Jurkat, Clone E6-1 (cell line): ENCODE results near the gene TTC9.
"Not testable (repeated sequence)": the region's sequence is repeated elsewhere in the genome, so short reads cannot be mapped to it uniquely, and the experiment has no call there.

ENCODE experiments used
- DNase-seq: peaks from one replicate; pipeline ENCODE4 v3.0.0-alpha.2; 2011; ENCODE audit warnings: low read depth, low spot score
- H3K4me3 ChIP-seq: 2 replicates; pipeline ENCODE4 v1.5.1; 2011; ENCODE audit warnings: mild to moderate bottlenecking, low read length, control low read depth, moderate library complexity

The TTC9 gene

DNA sequence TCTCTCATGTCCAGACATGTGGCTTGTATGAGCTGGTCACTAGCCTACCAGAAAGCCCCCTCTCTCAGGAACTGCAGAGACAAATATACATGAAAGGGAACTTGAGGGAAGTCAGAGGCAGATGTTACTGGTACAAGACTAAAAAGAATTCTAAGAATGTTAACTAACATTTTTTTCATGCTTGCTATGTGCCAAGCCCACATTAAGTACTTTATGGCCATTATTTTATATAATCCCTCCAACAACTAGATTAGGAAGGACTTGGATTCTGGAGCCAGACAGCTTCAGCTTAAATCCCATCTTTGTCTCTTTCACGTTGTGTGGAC, 24.6 kb downstream of the TTC9 start:
- no peak overlapping the region for H3K4me3 ChIP-seq
- no peak for DNase-seq

DNA sequence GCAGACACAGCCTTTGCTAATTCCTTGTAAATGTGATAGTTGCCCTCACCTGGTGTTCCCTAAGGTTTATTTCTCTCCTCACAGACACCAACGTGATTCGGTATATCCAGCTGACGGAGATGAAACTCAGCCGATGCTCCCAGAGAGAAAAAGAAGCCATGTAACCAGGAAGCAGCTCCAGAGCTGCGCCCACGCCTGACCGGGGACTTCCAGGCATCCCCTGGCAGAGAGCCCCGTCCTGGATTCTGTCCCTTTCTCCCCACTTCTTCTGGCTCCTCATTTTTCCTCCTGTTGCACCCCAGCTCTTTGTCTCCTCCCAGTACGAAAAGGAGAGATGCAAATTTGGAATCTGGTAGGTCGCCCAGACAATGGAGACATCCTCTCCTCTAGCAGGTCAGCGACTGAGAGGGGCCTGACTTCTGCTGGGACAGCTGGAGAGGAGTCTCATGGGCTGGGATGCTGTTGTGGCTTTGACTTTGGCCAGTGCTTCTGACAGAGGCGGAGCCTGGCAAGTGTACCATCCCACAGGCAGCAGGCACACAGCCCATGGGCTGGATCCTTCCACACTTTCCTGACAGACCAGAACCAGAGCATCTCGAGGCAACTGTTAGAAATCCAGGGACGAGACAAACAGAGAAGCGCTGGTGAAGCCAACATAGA, 29.4 kb downstream of the TTC9 start:
- no peak for DNase-seq
- no peak overlapping the region for H3K4me3 ChIP-seq

DNA sequence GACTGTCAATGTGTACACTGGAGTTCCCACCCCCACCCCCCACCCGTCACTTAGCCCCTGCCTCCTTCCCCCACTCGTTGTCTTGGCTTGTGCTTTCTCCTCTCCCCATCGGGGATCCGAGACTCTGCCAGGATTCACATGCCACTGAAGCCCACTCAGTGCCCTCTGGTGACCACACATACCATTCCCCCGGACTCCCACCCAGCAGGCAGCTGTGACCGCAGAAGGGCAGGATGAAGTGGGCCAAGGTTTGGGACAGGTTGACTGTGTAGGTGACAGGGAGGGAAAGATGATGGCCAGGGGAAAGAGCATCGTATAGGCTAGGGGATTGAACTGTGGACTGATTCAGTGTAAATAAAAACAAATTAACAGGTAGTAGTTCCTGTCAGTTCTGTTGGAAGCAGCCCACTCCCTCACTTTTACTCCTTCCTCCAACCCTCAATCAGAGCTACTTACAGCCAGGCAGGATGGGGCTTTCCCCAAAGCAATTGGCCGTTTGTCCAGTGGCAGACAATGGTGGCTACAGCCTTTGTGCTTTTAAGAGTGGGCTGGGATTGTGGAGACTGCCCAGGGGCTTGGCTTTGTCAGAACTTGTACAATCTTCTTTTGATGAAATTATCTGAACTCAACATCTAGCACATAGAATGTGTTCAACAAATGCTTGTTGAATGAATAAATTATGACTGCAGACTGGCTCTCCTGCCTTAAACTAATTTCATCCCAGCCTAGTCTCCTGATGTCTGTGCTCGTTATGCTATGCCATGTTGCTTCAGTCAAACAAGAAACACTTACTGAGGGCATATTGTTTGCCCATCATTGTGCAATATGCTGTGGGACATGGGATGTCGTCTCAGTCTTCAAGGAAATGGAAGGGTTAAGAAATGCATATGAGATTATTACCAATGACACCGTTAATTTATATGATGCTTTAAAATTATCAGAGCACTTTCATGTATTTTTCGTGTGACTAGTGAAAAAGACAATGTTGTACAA, 30.2 kb downstream of the TTC9 start:
- no peak for DNase-seq
- H3K4me3 ChIP-seq = no peak overlapping the region

DNA sequence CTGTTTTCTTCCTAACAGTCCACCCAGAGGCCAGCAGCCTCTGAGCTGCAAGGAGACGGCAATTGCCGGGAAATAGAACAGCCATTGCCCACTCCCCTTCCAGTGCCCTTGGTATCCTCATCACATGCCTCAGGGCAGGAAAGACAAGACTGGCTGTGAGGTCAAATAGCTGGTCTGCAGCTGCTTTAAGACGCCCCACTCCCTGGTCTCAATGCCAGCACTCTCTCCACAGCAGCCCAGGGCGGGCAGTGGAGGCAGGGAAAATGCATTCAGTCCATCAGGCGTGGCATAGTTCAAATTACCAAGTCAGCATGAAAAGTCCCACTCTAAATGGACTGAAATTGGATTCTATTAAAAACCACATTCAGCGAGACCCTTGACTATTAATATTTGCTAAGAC, 35.6 kb downstream of the TTC9 start:
- DNase-seq = no peak
- no peak overlapping the region for H3K4me3 ChIP-seq

DNA sequence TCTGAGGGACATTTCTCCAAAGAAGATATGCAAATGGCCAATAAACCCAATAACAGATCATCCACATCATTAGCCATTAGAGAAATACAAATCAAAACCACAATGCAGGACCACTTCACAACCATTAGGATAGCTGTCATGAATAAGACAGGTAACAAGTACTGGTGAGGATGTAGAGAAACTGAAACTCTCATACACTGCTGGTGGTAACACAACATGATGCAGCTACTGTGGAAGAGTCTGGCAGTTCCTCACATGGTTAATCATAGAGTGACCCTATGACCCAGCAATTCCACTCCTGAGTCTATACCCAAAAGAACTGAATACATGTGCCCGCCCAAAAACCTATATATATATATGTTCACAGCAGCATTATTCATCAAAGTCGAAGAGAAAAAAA, 39.0 kb downstream of the TTC9 start:
- no peak for DNase-seq
- H3K4me3 ChIP-seq = no peak overlapping the region

DNA sequence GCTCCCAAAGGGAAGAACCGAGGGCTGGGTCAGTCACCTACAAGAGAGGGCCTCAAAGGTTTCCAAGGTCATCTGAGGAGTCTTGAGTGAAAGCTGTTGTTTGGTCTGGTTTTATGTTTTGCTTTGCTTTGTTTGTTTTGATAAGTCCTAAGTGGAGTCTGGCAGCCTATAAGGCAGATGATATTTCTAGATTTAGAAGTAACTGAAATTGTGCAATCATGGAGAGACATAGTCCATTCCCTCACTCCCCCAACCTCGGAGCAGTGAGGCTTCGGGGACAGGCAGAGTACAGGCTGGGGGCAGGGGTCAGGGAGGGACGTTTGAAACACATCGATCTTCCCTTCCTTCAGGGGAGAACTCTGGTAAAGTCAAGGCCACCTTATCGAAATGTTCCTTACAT, 42.3 kb downstream of the TTC9 start:
- H3K4me3 ChIP-seq = no peak overlapping the region
- DNase-seq = no peak

DNA sequence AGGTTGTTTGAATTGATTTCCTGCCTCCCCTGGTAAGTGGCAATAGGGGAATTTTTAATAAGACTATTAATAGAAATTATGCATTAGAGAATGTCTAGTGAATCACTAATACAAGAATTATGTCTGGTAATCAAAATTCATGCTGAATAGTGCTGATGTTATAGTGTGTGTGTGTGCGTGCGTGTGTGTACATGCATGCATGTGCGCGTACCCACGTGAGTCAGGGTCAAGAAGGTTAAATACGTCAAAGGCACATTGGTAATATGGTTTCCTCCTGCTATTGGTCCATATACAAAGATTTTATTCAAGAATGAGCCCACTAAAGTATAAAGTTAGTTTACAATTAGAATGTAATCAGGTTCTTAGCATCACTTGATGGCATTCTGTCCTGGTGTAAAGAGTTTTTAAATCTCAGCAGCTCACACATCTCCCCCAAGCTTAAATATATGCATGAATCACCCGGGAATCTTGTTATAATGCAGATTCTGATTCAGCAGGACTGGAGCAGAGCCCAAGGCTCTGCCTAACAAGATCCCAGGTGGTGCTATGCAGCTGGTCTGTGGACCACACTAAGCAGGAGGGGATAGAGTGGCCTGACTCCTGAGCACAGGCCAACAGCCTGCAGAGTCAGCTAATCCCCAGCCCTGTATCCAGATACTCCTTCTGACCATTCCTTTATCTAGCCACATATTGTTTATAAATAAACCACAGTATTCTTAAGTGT, 43.9 kb downstream of the TTC9 start:
- no peak overlapping the region for H3K4me3 ChIP-seq
- DNase-seq = no peak

DNA sequence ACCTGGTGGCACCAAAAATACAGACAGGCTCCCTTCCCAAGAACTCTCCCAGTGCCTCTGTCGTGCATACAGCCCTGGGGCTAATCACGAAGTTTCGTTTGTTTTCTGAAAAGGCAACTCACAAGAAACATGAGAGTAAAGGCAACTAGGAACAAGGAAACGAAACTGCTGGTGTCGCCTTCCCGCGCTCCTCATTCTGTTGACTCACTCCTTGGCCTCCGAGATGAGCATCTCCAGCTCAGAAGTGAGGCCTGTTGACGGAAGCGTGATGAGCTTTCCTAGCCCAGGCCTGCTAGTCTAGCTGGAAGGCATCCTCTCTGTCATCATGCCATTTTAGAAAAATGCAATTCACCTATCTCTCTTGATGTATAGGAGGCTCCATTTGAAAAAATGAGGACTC, 50.5 kb downstream of the TTC9 start:
- no peak for DNase-seq
- no peak overlapping the region for H3K4me3 ChIP-seq

DNA sequence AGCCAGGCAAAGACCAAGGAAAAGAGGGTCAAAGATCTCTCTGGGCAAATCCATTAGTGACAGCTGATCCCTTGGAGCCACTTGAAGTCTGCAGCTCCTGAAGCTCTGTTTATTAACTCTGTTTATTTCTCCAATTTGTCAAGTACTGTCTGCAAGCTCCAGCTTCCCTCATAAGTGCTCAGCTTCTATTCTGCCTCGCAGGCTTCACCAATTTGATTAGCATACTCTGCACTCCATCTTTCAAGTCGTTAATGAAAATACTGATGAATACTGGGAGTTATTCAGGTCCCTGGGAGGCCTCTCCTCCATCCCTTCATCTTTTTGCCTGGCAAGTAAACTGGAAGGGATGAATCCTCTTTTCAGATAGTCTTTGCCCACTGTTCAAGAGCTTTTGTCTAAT, 54.3 kb downstream of the TTC9 start:
- no peak for DNase-seq

DNA sequence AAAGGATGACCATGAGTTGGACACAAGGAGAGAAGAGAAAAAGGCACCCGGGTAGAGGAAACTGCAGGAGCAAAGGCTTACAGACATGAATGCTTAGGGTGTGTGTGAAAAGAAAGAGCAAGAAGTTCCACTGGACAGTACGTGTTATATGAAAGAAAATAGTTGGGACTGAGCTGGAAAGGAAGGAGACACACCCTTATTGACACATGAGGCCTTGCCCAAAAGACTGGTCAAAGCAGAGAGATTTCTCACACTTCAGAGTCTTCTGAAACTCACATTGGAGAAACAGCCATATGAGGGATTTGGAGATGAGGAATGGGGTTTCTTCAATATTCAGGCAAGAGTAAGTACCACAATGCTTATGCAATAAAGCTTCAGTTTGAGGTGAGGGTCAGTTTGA, 56.0 kb downstream of the TTC9 start:
- no peak for DNase-seq
- no peak overlapping the region for H3K4me3 ChIP-seq

More for the DNA sequence above, 54.3 kb downstream of the TTC9 start:
- no peak overlapping the region for H3K4me3 ChIP-seq

DNA sequence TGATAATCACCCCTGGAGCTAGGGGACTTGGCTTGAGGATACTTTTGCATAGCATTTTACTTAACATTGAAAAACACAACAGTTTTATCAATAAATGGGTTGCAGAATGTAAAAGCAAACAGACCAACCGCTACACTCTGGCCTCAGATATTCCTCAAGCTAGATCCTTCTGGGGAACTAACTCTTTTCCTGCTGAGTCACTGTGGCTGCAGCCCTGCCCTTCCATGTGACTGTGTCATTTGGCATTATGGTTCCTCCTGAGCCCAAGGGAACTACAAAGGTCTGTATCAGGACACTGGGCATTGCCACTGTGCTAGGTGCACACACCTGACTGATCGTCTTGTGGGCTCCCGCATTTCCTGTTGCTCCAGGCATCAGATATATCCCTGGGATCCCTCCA, 56.6 kb downstream of the TTC9 start:
- no peak for DNase-seq

DNA sequence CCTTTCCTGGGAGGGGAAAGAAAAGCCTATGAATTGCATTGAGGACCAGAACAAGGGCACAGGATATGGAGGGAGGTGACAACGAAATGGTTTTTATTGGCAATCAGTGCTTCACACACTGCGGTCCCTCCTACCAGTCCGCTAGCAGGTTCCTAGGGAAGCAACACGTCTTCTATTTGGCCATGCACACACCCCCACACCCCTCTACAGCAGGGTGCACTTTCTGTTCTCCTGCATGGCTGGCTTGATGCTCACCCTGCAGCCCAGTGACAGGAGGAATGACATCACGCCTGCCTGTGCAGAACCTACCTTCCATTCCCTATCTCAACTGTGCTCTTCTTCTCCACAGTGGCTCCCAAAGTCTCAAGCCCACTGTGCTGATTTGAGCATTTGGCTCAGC, 57.9 kb downstream of the TTC9 start:
- DNase-seq = no peak
- H3K4me3 ChIP-seq = no peak overlapping the region

More for the DNA sequence above, 56.6 kb downstream of the TTC9 start:
- H3K4me3 ChIP-seq = no peak overlapping the region

DNA sequence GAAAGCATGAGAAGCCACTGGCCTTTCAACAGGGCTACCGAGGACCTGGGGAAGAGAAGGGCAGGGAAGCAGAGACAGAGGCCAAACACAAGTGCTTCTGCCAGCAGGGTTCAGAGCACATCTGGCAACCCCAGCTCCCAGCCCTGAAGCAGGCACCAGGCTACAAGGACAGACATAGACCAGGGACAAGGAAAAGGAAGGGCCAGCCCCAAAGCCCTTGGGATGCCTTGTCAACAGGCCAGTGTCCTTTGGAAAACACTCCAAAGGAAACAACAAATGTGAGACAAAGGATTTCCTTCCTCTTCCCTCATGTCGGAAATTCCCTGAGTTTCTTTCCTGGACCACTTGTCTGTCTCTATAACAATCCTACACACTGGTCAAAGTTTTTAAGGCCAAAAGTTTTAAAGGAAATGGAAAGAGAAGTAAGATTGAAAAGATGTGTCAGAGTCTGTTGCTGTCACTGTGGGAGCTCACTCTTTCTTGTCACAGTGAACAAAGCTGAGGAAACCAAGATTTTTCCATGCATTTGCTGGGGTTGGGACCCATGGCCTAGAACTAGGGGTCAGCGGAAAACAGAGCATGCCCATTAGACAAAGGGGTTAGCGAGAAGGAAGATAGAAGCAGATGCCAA, 59.4 kb downstream of the TTC9 start:
- H3K4me3 ChIP-seq = no peak overlapping the region
- no peak for DNase-seq

DNA sequence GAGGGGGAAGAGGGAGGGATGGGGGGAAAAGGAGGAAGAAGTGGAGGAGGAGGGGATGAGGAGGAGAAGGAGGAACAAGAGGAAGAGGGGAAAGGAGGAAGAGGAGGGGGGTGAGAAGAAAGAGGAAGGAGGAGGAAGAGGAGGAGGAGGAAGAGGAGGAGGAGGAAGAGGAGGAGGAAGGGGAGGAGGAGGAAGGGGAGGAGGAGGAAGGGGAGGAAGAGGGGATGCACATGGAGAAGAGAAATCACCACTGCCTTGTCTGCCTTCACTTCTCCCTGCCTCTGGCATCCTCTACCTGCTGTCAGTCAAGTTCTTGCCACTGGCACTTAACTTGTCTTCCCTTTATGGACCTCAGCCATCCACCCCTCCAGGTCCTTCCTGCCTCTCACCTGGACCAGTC, 59.9 kb downstream of the TTC9 start:
- no peak for DNase-seq
- no peak overlapping the region for H3K4me3 ChIP-seq

DNA sequence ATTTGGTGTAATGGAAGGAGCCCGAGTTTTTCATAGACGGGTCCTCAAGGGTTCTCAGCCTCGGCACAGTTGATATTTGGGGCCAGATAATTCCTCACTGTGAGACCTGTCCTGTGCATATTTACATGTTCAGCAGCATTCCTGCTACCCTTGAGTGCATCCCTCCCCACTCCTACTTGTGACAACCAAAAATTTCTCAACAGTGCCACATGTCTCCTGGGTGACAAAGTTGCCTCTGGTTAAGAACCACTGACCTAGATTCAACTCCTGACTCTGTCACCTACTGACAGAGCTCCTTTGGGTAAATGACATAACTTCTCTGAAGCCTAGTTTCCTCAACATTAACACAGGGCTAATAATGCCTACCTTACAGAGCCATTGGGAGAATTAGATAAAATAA, 60.4 kb downstream of the TTC9 start:
- H3K4me3 ChIP-seq = no peak overlapping the region
- no peak for DNase-seq

DNA sequence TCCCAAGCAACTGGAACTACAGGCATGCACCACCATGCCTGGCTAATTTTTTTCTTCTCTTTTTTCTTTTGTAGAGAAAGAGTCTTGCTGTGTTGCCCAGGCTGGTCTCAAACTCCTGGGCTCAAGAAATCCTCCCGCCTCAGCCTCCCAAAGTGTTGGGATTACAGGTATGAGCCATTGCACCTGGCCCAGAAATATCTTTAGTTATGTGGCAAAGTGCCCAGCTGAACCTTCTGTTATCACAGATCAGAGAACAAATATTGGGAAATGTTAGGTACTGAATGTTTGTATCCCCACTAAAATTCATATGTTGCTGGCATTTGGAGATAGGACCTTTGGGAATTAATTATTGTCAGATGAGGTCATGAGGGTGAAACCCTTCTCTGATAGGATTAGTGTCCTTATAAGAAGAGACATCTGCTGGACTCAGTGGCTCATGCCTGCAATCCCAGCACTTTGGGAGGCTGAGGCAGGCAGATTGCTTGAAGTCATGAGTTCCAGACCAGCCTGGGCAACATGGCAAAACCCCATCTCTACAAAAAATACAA, 62.0 kb downstream of the TTC9 start:
- not testable (repeated sequence) for DNase-seq, H3K4me3 ChIP-seq

DNA sequence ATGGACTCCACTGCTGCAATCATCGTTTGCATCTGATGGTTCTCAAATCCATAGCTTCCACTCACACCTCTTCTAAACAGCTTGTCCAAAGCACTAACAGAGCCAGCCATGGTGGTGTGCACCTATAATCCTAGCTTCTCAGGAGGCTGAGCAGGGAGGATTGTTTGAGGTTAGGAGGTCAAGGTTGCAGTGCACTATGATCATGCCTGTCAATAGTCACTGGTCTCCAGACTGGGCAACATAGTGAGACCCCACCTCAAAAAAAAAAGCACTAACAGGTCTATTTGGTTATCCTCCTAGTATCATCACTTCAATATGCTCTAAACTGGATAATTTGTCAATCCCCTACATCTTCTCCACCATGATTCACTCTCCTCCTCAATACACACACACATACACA, 63.2 kb downstream of the TTC9 start:
- DNase-seq = no peak

DNA sequence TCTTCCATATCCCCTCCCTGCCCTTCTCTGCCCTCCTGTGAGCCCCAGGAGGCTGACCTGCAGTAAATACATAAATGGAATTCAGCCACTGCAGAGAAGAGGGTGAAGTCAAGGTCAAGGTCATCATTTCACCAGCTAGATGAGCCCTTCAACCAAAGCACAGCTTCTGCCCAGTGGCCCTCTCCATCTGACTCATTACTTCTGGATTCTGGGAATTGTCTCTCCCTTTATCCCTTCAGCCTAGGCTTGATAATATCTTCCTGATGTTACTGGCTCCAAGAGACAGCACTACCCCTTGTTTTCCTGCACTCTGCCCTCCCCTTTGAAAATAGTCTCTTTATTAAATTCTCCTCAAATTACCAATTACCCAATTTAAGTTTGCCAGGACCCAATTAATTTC, 64.5 kb downstream of the TTC9 start:
- no peak overlapping the region for H3K4me3 ChIP-seq
- no peak for DNase-seq

More for the DNA sequence above, 63.2 kb downstream of the TTC9 start:
- no peak overlapping the region for H3K4me3 ChIP-seq
